Measurements from ENCODE around the gene PKDCC. TPM values are rescaled to one million over a fixed set of nuclear protein-coding genes. Genes with fewer than 3 reads are reported as not detected.

The PKDCC gene
- total and polyA plus RNA-seq, 2 of the 13 experiments (the other 11 are each of a cell fraction or from before 2014, with no cell fraction given), result 52.6 to 58.8 TPM

DNA sequence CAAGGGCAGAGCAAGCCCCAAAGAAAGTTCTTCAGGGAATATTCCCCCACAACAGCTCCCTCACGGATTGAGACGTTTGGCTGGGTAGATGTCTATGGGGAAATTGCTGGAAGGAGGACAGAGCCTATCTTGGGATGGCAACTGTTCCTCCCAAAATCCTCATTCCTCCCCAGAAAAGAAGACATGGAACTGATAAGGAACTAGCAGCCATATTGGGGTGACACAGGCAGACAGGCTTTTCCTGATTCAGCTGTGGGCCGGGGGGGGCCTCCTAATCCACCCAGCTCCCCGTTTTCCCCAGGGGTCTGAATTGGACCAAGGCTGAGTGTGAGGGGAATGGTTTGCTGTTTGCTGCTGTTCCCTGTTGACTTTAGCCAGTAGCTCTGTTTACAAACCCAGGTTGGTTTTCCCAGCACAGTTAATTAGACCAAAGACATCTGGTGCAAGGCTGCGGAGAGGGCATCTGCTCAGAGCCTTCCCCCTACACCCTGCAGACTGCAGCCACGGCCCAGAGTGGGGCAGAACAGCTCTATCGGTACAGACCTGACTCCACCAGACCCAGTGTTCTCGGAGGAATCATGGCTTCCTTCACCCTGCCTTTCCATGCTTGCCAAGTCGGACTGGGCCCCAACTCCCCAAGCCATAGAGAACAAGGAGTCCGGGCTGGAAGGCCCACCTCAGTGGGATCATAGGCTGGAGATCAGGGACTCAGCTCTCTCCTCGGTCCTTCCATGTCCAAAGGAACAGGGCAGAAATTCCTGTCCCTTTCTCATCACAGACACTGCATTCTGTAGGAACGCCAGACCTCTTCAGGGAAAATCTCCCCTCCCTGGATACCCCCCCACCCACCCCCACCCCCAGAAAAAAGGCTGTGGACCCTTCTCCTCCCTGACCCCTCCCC is 1.7 kb upstream of the PKDCC start (continued):
- no peak for TF ChIP-seq SRSF1 (optimal IDR thresholded peaks at IDR 0.05; ENCODE audit: low read depth, low read length)
- no peak for TF ChIP-seq RFXAP (CRISPR knock-in tag; IDR thresholded peaks at IDR 0.05; ENCODE audit: borderline replicate concordance)
- TF ChIP-seq, protein P1, sequence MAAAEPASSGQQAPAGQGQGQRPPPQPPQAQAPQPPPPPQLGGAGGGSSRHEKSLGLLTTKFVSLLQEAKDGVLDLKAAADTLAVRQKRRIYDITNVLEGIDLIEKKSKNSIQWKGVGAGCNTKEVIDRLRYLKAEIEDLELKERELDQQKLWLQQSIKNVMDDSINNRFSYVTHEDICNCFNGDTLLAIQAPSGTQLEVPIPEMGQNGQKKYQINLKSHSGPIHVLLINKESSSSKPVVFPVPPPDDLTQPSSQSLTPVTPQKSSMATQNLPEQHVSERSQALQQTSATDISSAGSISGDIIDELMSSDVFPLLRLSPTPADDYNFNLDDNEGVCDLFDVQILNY (CRISPR knock-in tag; conservative IDR thresholded peaks at IDR 0.05), result no peak
- TF ChIP-seq ZNF251 (CRISPR knock-in tag; IDR thresholded peaks at IDR 0.05), result no peak
- TF ChIP-seq SP1 (IDR thresholded peaks at IDR 0.05), result no peak
- no peak for TF ChIP-seq SP1 (CRISPR knock-in tag; IDR thresholded peaks at IDR 0.05)
- no peak for TF ChIP-seq TOE1 (CRISPR knock-in tag; IDR thresholded peaks at IDR 0.05)
- TF ChIP-seq, protein P2, sequence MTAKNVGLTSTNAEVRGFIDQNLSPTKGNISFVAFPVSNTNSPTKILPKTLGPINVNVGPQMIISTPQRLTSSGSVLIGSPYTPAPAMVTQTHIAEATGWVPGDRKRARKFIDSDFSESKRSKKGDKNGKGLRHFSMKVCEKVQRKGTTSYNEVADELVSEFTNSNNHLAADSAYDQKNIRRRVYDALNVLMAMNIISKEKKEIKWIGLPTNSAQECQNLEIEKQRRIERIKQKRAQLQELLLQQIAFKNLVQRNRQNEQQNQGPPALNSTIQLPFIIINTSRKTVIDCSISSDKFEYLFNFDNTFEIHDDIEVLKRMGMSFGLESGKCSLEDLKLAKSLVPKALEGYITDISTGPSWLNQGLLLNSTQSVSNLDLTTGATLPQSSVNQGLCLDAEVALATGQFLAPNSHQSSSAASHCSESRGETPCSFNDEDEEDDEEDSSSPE (CRISPR knock-in tag; IDR thresholded peaks at IDR 0.05), result no peak
- no peak for TF ChIP-seq ZFYVE20 (CRISPR knock-in tag; IDR thresholded peaks at IDR 0.05; ENCODE audit: borderline replicate concordance, low read depth)
- TF ChIP-seq, protein P3, sequence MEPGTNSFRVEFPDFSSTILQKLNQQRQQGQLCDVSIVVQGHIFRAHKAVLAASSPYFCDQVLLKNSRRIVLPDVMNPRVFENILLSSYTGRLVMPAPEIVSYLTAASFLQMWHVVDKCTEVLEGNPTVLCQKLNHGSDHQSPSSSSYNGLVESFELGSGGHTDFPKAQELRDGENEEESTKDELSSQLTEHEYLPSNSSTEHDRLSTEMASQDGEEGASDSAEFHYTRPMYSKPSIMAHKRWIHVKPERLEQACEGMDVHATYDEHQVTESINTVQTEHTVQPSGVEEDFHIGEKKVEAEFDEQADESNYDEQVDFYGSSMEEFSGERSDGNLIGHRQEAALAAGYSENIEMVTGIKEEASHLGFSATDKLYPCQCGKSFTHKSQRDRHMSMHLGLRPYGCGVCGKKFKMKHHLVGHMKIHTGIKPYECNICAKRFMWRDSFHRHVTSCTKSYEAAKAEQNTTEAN (CRISPR knock-in tag; conservative IDR thresholded peaks at IDR 0.05), result peak; percentile 55; the same call in 1 of the 2 replicates
- TF ChIP-seq NRL (CRISPR knock-in tag; IDR thresholded peaks at IDR 0.05; ENCODE audit: borderline replicate concordance), result peak; percentile 63
- TF ChIP-seq, protein P4, sequence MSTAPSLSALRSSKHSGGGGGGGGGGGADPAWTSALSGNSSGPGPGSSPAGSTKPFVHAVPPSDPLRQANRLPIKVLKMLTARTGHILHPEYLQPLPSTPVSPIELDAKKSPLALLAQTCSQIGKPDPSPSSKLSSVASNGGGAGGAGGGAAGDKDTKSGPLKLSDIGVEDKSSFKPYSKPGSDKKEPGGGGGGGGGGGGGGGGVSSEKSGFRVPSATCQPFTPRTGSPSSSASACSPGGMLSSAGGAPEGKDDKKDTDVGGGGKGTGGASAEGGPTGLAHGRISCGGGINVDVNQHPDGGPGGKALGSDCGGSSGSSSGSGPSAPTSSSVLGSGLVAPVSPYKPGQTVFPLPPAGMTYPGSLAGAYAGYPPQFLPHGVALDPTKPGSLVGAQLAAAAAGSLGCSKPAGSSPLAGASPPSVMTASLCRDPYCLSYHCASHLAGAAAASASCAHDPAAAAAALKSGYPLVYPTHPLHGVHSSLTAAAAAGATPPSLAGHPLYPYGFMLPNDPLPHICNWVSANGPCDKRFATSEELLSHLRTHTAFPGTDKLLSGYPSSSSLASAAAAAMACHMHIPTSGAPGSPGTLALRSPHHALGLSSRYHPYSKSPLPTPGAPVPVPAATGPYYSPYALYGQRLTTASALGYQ (CRISPR knock-in tag; IDR thresholded peaks at IDR 0.05), result no peak
- TF ChIP-seq ZFY (CRISPR knock-in tag; IDR thresholded peaks at IDR 0.05), result peak; percentile 53; the same call in 1 of the 2 replicates
- no peak for TF ChIP-seq ZNF737 (CRISPR knock-in tag; IDR thresholded peaks at IDR 0.05; ENCODE audit: borderline replicate concordance)
- TF ChIP-seq, protein P5, sequence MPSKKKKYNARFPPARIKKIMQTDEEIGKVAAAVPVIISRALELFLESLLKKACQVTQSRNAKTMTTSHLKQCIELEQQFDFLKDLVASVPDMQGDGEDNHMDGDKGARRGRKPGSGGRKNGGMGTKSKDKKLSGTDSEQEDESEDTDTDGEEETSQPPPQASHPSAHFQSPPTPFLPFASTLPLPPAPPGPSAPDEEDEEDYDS (CRISPR knock-in tag; IDR thresholded peaks at IDR 0.05), result no peak
- TF ChIP-seq, protein P6, sequence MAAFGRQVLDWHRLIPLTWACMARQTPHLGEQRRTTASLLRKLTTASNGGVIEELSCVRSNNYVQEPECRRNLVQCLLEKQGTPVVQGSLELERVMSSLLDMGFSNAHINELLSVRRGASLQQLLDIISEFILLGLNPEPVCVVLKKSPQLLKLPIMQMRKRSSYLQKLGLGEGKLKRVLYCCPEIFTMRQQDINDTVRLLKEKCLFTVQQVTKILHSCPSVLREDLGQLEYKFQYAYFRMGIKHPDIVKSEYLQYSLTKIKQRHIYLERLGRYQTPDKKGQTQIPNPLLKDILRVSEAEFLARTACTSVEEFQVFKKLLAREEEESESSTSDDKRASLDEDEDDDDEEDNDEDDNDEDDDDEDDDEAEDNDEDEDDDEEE (CRISPR knock-in tag; IDR thresholded peaks at IDR 0.05), result no peak
- TF ChIP-seq ZBTB1 (CRISPR knock-in tag; IDR thresholded peaks at IDR 0.05; ENCODE audit: borderline replicate concordance), result no peak
- TF ChIP-seq TCF12 (IDR thresholded peaks at IDR 0.05), result no peak
- no peak for TF ChIP-seq TCF12 (CRISPR knock-in tag; IDR thresholded peaks at IDR 0.05)

Measured in HepG2 (cell line).